ENCODE measurements around the gene MAML2.

MAML2 gene

DNA sequence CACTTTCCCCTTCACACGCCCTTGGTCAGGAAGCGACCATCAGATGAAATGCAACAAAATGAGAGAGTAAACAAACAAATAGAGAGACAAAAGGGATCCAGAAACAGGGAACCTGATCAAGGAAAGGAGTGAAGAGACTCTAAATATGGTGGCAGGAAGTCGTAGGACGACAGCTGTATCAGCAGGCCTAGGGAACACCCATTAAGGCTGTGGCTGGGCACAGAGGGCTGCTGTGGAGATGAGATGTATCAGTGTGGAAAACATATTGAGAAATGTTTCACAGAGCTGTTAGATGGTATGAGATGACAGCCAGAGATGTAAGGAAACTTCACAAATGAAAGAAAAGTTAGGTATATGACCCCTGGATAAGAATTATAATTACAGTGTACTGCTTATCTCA lies 263.3 kb downstream of the MAML2 start:
- TF ChIP-seq, protein P1, sequence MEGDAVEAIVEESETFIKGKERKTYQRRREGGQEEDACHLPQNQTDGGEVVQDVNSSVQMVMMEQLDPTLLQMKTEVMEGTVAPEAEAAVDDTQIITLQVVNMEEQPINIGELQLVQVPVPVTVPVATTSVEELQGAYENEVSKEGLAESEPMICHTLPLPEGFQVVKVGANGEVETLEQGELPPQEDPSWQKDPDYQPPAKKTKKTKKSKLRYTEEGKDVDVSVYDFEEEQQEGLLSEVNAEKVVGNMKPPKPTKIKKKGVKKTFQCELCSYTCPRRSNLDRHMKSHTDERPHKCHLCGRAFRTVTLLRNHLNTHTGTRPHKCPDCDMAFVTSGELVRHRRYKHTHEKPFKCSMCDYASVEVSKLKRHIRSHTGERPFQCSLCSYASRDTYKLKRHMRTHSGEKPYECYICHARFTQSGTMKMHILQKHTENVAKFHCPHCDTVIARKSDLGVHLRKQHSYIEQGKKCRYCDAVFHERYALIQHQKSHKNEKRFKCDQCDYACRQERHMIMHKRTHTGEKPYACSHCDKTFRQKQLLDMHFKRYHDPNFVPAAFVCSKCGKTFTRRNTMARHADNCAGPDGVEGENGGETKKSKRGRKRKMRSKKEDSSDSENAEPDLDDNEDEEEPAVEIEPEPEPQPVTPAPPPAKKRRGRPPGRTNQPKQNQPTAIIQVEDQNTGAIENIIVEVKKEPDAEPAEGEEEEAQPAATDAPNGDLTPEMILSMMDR (IDR thresholded peaks at IDR 0.05; ENCODE audit: insufficient read depth, missing control alignments) = no peak
- DNase-seq (ENCODE audit: insufficient read length, low spot score) (no peak), FAIRE-seq (no peak)

DNA sequence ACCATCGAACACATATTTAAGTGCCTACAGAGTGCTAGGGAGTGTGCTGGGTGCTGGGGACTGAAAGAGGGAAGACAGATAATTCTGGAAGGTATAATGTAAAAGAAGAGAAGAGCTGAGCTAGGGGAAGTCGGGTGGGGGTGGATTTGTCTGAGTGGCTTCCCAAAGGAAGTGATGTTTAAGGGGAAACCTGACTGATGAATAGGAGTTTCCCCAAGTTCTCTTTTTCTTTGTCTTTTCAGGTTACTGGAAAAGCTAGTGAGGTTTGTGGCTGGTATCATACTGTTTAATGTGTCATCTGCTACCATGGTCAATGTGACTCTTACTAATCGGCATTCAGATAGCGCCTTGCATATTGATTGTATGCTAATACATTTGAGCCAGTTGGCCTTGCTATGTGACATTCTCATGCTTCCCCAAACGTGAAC lies 267.4 kb downstream of the MAML2 start:
- FAIRE-seq = no peak
- TF ChIP-seq, protein P1 (IDR thresholded peaks at IDR 0.05; ENCODE audit: insufficient read depth, missing control alignments) = no peak
- no peak for DNase-seq (ENCODE audit: insufficient read length, low spot score)

DNA sequence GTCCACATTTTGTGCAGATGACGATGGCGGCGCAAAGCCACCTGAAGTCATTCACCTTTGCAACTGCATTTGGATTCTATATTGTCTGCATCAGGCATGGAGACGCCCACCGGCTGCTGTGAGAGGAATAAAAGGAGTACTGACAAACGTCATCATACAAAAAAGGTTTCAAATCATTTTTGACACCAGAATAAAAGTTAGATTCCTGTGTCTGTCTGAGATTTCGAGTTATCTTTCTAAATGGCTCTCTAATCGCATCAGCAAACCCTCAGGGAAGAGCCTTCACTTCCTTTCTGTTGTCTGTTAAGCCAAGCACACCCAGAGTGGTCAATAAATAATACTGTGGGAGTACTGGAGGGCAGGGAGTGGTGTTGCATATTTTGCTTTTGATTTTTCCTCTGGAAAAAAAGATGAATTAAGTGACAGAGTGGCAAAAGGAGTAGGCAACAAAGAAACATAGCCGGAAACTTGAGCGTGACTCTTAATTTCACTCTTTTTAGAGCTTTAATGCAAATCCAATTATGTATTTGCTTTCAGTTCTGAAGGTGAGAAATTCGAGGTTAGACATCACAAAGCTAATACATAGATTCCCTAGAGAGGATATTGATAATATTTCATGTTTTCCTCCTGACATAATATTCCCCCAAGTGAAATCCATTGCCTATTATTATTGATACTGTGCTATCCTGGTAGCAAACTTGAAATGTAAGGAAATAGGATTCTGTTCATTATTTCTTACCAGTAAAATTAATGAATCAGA lies 268.3 kb downstream of the MAML2 start:
- TF ChIP-seq, protein P1 (IDR thresholded peaks at IDR 0.05; ENCODE audit: insufficient read depth, missing control alignments) = no peak
- FAIRE-seq (no peak), DNase-seq (ENCODE audit: insufficient read length, low spot score) (no peak)

- TF ChIP-seq, protein P1 (IDR thresholded peaks at IDR 0.05; ENCODE audit: insufficient read depth, missing control alignments) = no peak
- FAIRE-seq (no peak), DNase-seq (ENCODE audit: insufficient read length, low spot score) (no peak)
Observed at GRCh38 chr11:96073536-96073935, 269.5 kb downstream of the MAML2 start.

DNA sequence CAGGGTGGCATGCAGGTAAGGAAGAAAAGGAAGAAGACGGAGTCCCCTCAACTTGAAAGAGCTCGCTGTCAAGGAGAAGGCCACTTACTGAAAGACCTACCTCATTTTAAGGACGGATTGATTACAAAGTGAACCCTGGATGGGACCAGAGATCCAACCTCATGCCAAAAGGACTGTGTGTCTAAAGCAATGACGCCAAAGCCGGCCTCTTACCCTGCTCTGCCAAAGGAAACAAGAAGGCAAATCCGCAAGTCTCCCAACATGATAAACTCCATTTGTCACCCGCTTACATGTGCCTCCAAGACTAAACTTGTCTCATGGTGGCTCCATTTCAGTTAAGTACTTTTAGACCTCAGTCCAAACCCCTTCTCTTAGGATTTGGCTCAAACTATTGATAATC lies 270.4 kb downstream of the MAML2 start:
- no peak for FAIRE-seq

DNA sequence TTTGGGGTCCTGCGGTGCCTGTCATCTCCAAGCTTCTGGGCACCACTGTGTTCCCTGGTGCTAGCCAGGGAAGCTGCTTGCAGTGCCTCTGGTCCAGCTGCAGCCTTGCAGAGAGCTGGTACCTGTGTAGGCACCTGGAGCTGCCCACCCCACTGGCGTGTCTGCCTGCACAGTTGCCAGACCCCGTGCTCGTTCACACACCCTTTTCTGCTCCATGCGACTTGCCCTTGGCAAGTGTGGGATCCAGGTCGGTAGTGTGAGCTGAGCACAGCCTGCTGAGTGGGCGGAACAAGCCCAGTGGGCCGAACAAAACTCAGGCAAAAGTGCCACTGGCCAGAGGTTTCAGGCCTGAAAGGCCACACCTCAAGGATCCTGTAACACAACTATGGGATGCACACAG lies 272.5 kb downstream of the MAML2 start:
- TF ChIP-seq, protein P1 (IDR thresholded peaks at IDR 0.05; ENCODE audit: insufficient read depth, missing control alignments) = no peak
- DNase-seq (ENCODE audit: insufficient read length, low spot score) (no peak), FAIRE-seq (no peak)

More for the DNA sequence above, 270.4 kb downstream of the MAML2 start:
- no peak for DNase-seq (ENCODE audit: insufficient read length, low spot score)
- TF ChIP-seq, protein P1 (IDR thresholded peaks at IDR 0.05; ENCODE audit: insufficient read depth, missing control alignments) = no peak

DNA sequence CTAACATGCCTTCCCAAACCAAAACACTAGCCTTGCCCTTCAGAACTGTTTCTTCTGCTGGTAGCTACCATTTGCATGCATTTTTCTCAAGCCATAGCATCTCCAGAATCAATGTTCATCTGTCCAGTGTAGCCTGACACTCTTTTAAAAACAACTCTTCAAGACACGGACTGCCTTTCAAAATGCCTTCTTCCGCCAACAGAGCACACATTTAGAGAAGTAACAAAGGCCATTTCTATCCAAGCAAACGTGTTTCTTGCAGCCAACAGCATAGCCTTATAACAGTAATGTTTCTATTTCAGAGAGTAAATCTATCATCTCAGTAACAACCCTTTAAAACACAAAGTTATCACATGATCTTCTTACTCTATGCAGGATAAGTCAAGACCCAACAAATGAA lies 275.8 kb downstream of the MAML2 start:
- no peak for FAIRE-seq

More for the DNA sequence above, 275.8 kb downstream of the MAML2 start:
- TF ChIP-seq, protein P1 (IDR thresholded peaks at IDR 0.05; ENCODE audit: insufficient read depth, missing control alignments) = no peak
- DNase-seq (ENCODE audit: insufficient read length, low spot score) = no peak
